Effector CD8-positive, alpha-beta T cell (primary cell): Measurements from ENCODE around the gene NOD2.

Experiments
- DNase-seq: peaks from one replicate; lab custom pipeline; 2025; lab: John Stamatoyannopoulos, UW
- total RNA-seq, 4 experiments: gene quantifications; one replicate each; lab custom pipeline; 2026; lab: John Stamatoyannopoulos, UW

The NOD2 gene
- total RNA-seq: 10.0 to 51.8 (median 14.6) reads per million in 4 experiments

DNA sequence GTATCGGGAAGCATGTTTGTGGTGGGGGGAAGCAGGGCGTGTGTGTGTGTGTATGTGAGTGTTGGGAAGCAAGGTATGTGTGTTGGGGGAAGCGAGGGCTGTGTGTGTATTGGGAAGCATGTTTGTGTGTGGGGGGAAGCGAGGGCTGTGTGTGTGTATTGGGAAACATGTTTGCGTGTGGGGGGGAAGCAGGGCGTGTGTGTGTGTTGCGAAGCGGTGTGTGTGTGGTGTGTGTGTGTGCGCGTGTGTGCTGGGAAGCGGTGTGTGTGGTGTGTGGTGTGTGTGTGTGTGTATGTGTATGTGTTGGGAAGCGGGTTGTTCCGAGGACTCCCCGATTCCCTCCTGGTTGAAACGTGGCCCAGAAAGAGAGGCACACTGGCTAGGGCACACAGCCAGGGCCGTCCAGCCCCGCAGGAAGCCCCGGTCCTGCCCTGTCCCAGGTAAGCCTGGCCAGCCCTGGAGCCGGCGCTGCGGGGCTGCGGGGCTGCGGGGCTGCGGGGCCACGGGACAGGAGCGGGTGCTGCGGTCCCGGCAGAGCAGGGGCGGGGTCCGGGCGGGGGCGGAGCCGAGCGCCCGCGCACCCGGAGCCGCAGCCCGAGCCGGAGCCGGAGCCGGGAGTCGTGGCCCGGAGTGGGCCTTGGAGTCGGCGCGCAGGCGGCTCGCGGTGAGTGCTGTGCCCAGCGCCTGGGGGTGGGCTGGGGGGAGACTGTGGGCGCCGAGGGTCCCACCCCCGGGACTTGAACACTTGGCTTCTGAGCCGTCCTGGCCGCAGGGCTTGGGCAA, at the start of gene NOD2:
TSS of gene NOD2 (plus strand) at position 608 of the 783 bp plus-strand sequence. CDS start 5,890 bp downstream, outside the sequence.
- DNase-seq: no peak

DNA sequence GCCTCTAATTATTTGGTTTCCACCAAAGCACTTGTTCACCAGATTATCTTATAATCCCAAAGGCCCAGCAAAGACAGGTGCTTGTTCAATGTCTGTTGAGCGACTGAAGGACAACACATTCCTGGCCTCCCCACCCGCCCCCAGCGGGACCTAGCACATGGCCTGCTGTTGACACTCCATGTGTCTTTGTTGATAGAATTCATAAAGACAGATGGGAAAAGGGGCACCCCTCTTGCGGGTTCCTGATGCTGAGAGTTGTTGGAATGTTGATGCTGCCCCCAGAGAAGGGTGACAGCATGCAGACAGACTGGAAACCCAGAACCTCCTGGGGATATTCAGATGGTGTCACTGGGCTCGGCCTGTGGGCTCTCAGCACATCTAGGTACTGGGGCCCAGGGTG, 49.2 kb upstream of the NOD2 start:
- DNase-seq: no peak

DNA sequence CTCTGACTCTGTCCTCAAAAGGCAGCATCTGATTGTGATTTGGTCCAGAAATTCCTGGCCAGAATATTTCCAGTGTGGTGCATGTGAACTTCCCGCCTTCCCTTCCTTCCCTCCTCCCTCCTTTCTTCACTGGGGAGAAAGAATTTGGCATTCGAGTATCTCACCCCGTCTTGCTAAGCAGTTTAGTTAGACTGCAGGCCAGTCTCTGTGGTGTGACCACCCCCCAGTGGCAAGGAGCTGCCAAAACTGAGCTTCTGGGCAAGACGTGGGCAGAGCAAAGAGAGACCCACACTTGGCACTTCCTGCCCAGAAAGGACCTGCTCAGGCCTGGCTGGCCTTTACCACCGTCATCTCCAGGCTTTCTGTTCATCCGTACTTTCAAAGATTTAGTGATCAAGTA, 48.7 kb upstream of the NOD2 start:
- peak; percentile 14 for DNase-seq

DNA sequence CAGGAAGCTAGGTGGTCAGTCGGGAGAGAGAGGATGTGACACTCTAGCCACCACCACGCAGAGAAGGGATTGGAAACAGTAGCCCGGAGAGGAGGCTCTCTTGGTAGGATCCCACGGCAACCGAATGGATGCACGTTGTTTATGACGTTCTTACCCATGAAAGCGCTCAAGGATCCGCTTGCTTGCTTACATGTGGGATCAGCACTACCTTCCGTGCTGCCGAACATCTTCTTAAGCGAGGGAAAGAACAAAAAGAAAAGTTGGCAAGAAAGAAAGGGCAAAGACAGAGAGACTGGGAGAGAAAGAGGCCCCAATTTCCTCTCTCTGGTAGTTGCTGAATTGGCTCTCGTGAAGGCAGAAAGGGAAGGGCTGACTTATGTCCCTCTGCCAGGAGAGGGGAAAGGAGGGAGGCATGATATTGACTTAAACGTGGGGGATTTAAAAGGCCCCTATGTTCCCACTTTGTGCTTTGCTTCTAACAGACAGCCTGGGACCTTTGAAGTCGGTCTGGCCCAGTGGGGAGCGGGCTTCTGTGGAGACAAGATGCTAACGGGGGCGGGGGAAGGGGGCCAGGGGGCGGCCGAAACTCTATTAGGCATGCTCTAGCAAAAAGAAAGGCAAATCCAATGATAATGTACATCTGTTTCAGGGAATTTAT, 47.7 kb upstream of the NOD2 start:
- DNase-seq: no peak

DNA sequence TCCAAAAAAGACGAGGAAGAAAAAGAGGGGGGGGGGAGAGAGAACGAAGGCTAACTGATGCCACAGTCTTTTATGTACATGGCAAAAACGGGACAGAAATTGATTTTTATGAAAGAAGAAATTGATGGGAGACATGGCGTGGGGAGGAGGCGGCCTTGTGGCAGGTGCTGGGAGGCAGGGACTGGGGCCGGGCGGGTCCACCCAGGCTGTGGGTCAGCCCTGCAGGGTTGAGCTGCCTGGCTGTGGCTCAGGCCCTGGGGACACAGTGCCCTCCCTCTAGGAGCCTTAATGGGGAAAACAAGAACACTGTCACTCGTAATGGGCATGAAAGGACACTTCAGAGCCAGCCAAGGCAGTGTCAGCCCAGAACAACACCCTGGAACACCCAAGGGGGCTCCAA, 47.1 kb upstream of the NOD2 start:
- no peak for DNase-seq

DNA sequence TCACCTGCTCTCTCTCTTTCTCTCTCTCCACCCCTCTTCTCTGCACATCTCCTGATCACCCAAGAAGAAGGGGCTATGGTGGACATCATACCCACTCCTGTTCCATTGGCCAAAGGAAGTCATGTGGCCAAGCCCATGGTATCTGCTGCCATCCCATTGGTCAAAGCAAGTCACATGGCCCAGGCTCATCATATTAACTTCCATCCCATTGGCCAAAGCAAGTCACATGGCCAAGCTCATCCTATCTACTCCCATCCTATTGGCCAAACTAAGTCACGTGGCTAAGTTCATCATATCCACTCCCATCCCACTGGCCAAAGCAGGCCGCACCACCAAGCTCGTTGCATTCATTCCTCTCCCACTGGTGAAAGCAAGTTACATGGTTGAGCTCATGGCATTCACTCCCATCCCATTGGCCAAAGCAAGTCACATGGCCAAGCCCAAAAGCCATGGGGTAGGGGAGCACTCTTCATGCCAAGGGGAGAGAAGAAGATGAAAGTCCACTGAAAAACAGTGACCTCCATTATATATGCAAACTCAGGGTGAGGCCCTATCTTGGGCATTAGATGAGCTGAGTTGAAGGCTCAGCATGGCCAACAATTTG, 41.5 kb upstream of the NOD2 start:
- DNase-seq: no peak

DNA sequence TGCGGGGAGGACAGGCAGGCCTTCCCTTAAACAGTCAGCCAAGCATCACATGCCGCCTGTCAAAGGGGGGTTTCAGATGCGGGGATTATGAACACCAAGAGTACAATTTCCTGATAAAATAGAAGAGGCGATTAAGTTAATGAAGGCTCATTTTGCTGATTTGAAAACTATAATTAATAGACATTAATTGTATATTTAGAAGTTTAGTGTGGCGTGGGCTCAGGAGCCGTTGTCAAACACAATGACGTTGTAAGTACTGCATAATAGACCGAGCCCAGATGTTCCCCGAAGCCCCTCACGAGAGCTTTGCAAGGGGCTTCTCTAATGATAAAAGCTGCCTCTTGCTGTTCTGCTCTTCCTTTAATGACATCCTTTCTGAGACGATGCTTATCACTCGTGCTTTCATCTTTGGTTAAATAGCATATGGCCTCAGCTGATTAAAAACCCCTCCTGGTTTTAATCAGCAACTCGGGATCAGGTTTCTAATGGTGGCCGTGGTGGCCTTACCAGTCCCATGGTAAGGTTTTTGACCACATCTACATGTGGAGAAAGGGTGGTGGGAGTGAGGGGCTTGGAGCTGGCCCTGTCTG, 40.5 kb upstream of the NOD2 start:
- DNase-seq: no peak

DNA sequence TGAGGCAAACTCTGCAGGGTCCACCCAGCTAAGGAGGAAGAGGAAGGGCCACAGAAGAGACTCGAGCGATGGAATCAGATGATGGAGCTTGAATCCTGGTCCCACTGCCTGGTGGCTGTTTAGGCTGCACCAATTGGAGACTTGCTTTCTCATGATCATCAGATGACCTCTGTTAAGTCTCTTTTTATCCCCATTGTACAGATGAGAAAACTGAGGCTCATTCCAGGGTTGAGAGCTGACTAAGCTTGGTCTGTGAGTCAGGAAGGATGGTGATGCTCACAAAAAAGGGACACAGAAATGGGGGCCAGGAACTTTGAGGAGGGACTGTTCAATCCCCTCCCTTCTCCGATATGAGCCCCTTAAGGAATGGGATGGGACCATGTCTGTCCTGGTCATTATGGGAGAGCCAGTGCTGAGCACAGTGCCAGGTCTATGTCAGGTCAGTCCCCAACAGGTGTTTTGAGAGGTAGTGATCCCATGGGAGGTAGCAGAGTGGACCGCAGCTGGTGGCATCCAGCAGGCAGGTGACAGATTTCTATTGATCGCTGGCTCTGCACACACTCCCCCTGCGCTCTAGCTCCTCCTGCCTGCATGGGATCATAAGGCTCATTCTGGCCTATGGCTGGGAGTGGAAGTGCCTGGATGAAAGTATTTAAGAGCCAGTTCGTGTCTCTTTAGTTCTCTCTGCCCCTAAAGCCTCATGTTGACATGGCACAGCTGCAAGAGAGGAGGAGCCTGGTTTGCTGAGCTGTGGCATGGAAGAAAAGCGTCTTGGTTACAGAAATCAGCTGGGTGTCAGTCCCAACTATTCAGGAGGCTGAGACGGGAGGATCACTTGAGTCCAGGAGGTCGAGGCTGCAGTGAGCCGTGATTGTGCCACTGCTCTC, 39.5 kb upstream of the NOD2 start:
- DNase-seq: no peak

DNA sequence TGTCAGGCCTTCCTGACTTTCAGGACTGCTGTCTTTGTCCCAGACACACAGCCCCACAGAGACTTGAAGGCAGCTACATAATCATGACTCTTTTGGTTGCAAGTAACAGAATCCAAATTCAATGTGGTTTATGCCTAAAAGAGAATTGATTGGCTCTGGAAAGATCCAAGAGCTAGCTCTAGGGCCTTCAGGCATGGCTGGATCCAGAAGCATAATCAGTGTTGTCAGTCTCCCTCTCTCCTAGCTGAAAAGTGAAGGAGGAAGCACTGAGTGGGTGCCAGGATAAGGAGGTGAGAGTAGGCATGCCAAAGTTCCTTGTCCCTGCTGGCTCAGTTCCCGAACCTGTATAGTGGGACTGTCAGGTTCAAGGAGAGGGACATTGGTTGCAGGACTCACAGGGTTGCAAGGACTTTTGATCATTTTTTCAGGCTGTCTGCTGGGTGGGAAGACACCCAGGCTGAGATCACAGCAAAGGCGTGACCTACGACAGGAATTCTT, 37.8 kb upstream of the NOD2 start:
- no peak for DNase-seq

DNA sequence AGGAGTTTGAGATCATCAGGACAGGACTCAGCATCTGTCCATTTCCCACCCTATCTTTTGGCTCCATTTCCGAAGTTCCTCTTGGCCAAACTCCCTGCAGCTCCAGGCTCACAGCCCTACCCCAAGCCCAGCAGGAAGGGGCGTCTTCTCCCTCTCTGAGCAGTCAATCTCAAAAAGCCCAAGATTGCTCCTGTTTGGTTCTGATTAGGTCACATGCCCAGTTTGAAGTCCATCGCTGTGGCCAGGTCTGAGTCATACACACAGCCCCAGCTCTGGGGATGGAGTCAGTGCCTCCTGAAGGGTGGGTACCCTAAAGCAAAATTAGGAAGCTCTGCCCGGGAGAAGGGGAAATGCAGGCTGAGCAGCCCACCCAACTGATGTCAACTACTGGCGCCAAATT, 36.2 kb upstream of the NOD2 start:
- no peak for DNase-seq

DNA sequence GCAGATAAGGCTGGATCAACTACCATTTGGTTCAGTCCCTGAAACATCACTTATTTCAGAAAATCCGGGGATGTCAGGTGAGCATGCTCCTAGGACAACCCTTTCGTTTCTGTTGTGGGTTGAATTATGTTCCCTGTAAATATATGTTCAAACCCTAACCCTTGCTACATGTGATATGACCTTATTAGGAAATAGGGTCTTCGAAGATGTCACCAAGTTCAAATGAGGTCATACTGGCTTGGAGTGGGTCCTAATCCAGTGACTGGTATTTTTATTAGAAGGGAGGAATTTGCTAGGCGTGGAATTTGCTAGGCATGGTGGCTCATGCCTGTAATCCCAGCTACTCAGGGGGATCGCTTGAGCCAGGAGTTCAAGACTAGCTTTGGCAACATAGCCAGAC, 33.6 kb upstream of the NOD2 start:
- DNase-seq: no peak

DNA sequence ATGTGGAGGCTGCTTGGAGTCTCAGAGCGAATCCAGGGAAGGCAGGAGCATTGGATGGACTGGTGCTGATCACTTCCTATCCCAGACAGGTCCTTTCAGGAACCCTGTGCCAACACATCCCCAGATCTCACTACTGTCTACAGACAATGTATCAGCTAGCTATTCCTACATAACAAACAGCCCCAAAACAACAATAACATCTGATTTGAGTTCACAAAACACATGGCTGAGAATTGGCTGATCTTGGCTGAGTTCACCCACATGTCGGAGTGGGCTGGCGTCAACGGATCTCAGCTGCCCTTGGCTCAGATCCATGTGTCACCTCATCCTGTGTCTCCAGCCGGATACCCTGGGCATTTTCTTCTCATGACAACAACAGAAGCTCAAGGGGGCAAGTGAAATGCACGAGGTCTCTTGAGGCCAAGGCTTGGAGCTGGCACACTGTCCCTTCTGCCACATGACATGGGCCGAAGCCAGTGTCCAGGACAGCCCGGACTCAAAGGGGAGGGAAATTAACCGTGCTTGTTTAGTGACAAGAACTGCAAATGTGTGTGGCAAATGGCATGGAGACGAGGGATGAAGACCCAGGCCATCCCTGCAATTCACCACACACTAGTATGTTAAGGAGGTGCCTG, 31.0 kb upstream of the NOD2 start:
- DNase-seq: no peak

DNA sequence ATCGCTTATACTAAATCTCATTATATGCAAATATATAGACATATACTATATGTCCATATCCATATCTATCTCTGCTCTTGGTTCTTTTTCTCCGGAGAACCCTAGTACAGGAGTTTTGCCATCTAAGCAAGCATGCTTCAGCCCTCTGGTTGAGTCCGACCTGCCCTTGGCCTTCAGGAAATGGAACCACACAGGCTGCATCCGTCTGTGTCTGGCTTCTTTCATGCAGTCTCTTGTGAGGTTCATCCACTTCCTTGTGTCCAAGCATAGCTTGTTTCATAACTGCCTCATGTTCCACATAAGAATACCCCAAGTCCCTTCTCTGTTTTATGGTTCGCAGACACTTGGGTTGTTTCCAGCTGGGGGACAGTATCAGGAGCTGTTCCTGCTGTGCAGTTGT, 29.1 kb upstream of the NOD2 start:
- DNase-seq: no peak

DNA sequence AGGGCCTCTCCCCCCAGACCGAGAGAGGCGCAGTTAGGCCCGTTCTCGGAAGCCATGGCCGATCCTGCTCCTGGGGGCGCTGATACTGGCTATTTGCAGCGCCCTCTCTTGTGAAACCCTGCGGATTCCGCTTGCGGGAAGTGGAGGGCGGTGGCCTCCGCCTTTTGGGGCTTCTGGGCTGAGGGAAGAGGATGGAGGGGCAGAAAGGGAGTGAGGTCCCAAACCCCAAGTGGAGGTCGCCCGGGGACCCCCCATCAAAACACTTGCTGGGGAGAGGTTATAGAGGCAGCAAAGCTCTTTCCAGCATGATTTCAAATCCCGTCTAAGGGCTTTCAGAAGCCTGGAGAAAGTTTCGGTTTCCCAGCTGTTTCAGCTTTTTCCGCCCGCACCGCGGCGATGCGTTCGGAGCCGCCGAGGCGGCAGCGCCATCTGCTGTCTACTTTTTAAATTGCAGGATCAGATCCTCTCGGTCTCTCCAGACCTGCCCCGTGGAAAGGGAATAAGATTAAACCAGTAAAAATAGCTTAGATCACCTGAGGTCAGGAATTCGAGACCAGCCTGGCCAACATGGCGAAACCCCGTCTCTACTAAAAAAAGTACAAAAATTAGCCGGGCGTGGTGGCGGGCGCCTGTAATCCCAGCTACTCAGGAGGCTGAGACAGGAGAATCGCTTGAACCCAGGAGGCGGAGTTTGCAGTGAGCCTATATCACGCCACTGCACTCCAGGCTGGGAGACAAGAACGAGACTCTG, 28.1 kb upstream of the NOD2 start:
- DNase-seq: peak; percentile 70

DNA sequence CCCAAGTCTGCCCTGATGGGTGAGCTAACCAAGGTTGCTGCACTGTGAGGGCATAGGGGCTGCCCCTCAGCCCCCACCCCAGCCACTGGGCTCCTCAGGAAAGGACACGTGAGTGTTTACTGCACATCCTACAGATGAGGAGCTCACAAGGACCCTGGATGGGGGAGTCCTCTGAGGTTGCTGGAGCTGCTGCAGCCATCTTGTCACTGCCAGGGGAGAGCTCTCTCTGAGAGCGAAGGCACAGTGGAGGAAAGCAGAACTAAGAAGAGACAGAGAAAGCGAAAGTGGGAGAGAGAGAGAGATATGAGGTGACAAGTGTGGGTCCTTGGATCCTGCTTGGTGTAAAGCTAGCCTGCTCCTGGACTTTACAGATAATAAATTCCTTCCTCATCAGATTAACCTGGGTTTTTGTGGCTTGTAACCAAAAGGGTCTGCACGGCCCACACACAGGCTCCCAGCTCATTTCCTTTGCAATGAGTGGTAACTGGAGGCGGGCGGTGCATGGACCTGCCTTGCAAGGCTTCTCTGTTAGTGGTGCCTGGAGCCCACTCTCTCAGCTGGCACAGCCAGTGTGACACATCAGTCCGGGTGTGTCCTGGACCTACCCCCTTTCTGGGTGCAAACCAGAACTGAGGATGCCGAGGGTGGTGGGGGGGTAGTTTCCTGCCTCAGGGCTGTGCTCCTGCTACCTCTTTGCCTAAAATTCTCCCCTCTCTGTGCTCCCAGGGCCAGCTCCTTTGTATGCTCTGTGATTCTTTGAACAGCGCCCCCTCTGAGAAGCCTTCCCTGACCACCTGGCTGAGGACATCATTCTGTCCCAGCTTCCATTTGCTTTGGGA, 26.5 kb upstream of the NOD2 start:
- DNase-seq: no peak

DNA sequence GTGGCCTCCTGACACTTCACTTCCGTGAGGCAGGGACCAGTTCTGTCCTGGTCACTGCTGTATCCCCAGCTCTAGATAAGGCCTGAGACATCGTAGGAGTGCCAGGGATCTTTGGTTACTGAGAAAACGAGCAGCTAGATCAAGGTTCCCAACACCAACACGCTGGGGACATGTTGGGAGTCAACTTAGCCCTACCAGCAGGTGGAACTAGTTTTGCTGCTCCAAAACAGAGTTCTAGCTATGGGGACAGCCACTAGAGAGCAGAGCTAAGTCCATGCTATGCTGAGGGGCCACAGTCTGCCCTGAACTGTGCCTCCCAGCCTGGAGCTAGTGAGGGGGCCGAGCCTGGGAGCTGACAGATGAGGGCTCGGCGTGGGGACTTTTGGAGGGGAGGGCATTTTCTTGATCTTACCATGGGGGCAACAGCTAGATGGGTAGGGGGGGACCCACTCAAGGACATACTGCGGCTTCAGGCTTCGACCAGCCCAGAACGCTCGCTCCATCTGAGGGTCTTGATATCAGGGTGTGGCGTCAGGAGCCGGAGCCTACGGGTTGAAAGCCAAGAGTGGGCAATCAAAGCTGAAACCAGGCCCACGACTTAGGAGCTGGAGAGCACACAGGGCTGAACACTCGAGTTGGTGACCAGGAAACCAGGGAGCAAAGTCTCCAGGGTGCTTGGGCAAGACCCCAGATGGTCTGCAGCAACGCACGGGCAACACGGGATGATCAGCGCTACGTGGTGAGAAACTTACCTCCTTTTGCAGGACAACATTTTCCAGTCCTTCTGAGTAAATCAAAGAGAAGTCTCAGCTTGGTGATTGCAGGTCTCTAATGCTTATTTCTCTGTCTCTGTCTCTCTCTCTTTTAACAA, 25.7 kb upstream of the NOD2 start:
- DNase-seq: no peak

DNA sequence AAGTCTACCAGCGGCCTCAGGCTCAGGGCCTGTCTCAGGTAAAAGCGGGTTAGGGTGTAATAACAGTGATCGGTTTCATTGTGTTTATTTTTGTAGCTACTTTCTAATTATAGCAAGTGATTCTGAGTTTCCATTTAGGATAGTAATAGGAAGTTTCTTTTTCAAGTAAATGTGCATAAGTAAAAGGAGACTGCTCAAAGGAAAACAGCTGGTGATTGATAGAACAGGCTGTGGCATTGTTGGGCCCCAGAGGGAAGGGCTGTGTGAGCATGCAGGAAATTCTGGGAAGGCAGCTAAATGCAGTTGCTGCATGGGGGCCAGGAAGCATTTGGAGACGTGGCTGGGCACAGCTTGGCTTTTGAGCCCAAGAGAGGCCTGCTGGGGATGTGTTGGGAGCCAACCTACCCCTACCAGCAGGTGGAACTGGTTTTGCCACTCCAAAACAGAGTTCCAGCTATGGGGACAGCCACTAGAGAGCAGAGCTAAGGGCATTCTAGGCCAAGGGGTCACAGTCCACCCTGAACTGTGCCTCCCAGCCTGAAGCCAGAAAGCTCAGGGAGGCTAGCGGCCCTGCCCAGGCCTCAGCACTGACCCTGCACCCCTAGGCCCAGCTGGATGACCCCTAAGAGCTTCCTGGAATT, 24.9 kb upstream of the NOD2 start:
- DNase-seq: no peak

DNA sequence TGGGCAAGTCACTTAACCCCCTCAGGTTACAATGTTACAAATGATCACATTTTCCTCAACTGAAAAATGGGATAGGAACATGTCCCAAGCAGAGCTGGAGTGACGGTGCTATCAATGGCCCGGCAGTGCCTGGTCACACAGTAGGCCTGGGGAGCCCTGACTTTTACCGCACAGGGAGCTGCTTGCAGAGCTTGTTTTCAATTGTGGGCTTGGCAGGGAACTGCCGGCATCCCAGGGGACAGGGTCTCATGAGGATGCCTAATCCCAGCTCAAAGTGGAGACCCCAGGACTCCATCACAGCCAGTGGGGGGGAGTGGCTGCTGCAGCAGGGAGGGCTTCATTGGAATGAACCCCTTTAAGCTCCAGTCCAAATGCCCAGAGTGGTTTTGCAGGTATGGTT, 23.7 kb upstream of the NOD2 start:
- DNase-seq: no peak
